GM18951 (cell line): ENCODE measurements around the gene ST14.
"Not testable (repeated sequence)": the region's sequence is repeated elsewhere in the genome, so short reads cannot be mapped to it uniquely, and the experiment has no call there.

ENCODE experiments used
- POLR2A ChIP-seq: IDR thresholded peaks from 4 replicates; pipeline ENCODE4 v1.6.1; 2011; ENCODE audit warnings: mild to moderate bottlenecking; ENCODE audit not compliant: insufficient read length, insufficient read depth; ENCODE audit errors: extremely low read depth
- in situ Hi-C: fragments of 300-500 bp; cut with MboI; formaldehyde crosslinking; loops from one replicate; pipeline ENCODE4 v1.12.0; 2022; ENCODE audit warnings: low sequenced_read_pairs, mixed read lengths, inconsistent platforms; ENCODE audit not compliant: unreplicated experiment

Gene ST14

GRCh38 chr11:130213979-130214281, 54.3 kb downstream of the ST14 start:
- in situ Hi-C loops: loop anchor here (25.0 kb wide), 2 partner anchors 173 to 648 kb away; no protein-coding TSS in a partner anchor
- TF ChIP-seq POLR2A: no peak

- in situ Hi-C loops: loop anchor here (25.0 kb wide), 2 partner anchors 172 to 647 kb away; no protein-coding TSS in a partner anchor
- TF ChIP-seq POLR2A: no peak
Measured at GRCh38 chr11:130214861-130215530, 55.4 kb downstream of the ST14 start.

GRCh38 chr11:130215531-130216220, 56.1 kb downstream of the ST14 start:
- in situ Hi-C loops: loop anchor here (25.0 kb wide), 2 partner anchors 172 to 647 kb away; no protein-coding TSS in a partner anchor
- TF ChIP-seq POLR2A: no peak

GRCh38 chr11:130216221-130216550, 56.6 kb downstream of the ST14 start:
- in situ Hi-C loops: loop anchor here (25.0 kb wide), 2 partner anchors 171 to 646 kb away; no protein-coding TSS in a partner anchor
- no peak for TF ChIP-seq POLR2A

GRCh38 chr11:130216591-130217132, 57.1 kb downstream of the ST14 start:
- no peak for TF ChIP-seq POLR2A
- in situ Hi-C loops: loop anchor here (25.0 kb wide), 2 partner anchors 171 to 646 kb away; no protein-coding TSS in a partner anchor

- no peak for TF ChIP-seq POLR2A
- in situ Hi-C loops: loop anchor here (25.0 kb wide), 2 partner anchors 170 to 645 kb away; no protein-coding TSS in a partner anchor
Measured at GRCh38 chr11:130217133-130218031, 57.8 kb downstream of the ST14 start.

GRCh38 chr11:130218501-130219070, 59.0 kb downstream of the ST14 start:
- no peak for TF ChIP-seq POLR2A
- in situ Hi-C loops: loop anchor here (25.0 kb wide), 2 partner anchors 169 to 644 kb away; no protein-coding TSS in a partner anchor

- in situ Hi-C loops: loop anchor here (25.0 kb wide), 2 partner anchors 168 to 643 kb away; no protein-coding TSS in a partner anchor
- no peak for TF ChIP-seq POLR2A
Measured at GRCh38 chr11:130219148-130219547, 59.6 kb downstream of the ST14 start.

GRCh38 chr11:130220311-130221035, 60.9 kb downstream of the ST14 start:
- in situ Hi-C loops: loop anchor here (25.0 kb wide), 2 partner anchors 167 to 642 kb away; no protein-coding TSS in a partner anchor
- TF ChIP-seq POLR2A: no peak

GRCh38 chr11:130223291-130223971, 63.8 kb downstream of the ST14 start:
- in situ Hi-C loops: loop anchor here (25.0 kb wide), 2 partner anchors 164 to 639 kb away; no protein-coding TSS in a partner anchor
- no peak for TF ChIP-seq POLR2A

- TF ChIP-seq POLR2A: no peak
- in situ Hi-C loops: no loop called here
Measured at GRCh38 chr11:130227373-130227772, 67.8 kb downstream of the ST14 start.

- in situ Hi-C loops: not testable (repeated sequence)
Measured at GRCh38 chr11:130233486-130233885, 73.9 kb downstream of the ST14 start.

- in situ Hi-C loops: not testable (repeated sequence)
Measured at GRCh38 chr11:130233888-130234287, 74.3 kb downstream of the ST14 start.
